H4 (cell line): ENCODE measurements around the gene PLEKHA6. TPM values are rescaled to one million over a fixed set of nuclear protein-coding genes. Genes with fewer than 3 reads are reported as not detected.
A peak's percentile ranks its signal among the peaks of the same experiment; 100 is the strongest.
"Not testable (repeated sequence)": the region's sequence is repeated elsewhere in the genome, so short reads cannot be mapped to it uniquely, and the experiment has no call there.

Source experiments
- DNase-seq: peaks from one replicate; pipeline ENCODE4 v3.0.0-alpha.2; 2015; ENCODE audit warnings: low spot score
- total RNA-seq: library from RNA; depleted of rRNA; stranded (reverse); fragments of >200 nt; shearing (Covaris generic); gene quantifications from 2 replicates; pipeline ENCODE4 v1.2.3, GENCODE V29; 2014

The PLEKHA6 gene
- total RNA-seq, 1 experiment from 2014 or later = 1.2 TPM

GRCh38 chr1:204310970-204311369 lies 48.8 kb downstream of the PLEKHA6 start:
- not testable (repeated sequence) for DNase-seq

GRCh38 chr1:204308023-204308628 lies 51.6 kb downstream of the PLEKHA6 start:
- DNase-seq = no peak

GRCh38 chr1:204307334-204307883 lies 52.3 kb downstream of the PLEKHA6 start:
- no peak for DNase-seq

- DNase-seq = no peak
These were observed 53.7 kb downstream of the PLEKHA6 start for GRCh38 chr1:204306076-204306475.

- no peak for DNase-seq
These were observed 55.7 kb downstream of the PLEKHA6 start for GRCh38 chr1:204304067-204304466.

GRCh38 chr1:204302769-204303168 lies 57.0 kb downstream of the PLEKHA6 start:
- DNase-seq = no peak

GRCh38 chr1:204301171-204301957 lies 58.4 kb downstream of the PLEKHA6 start:
- no peak for DNase-seq

GRCh38 chr1:204299814-204300365 lies 59.8 kb downstream of the PLEKHA6 start:
- DNase-seq = no peak

- DNase-seq = peak; percentile 59
These were observed 63.2 kb downstream of the PLEKHA6 start for GRCh38 chr1:204296431-204296988.

- DNase-seq = peak; percentile 71
These were observed 64.1 kb downstream of the PLEKHA6 start for GRCh38 chr1:204295671-204296070.

- DNase-seq = peak; percentile 91
These were observed 65.4 kb downstream of the PLEKHA6 start for GRCh38 chr1:204294357-204294756.

GRCh38 chr1:204293605-204294337 lies 66.0 kb downstream of the PLEKHA6 start:
- DNase-seq = no peak

- DNase-seq = no peak
These were observed 67.0 kb downstream of the PLEKHA6 start for GRCh38 chr1:204292740-204293139.

GRCh38 chr1:204289280-204289679 lies 70.4 kb downstream of the PLEKHA6 start:
- no peak for DNase-seq

GRCh38 chr1:204288021-204288588 lies 71.6 kb downstream of the PLEKHA6 start:
- DNase-seq = peak; percentile 46

- DNase-seq = no peak
These were observed 72.2 kb downstream of the PLEKHA6 start for GRCh38 chr1:204287466-204287891.

- DNase-seq = peak; percentile 47
These were observed 72.8 kb downstream of the PLEKHA6 start for GRCh38 chr1:204286831-204287421.

GRCh38 chr1:204286315-204286714 lies 73.4 kb downstream of the PLEKHA6 start:
- DNase-seq = no peak

- no peak for DNase-seq
These were observed 74.1 kb downstream of the PLEKHA6 start for GRCh38 chr1:204285436-204286305.

- DNase-seq = no peak
These were observed 74.8 kb downstream of the PLEKHA6 start for GRCh38 chr1:204284929-204285328.
